Fibroblast of lung (primary cell): Measurements from ENCODE around the gene RPS8.

Experiments
- CTCF ChIP-seq, 2 donors: IDR thresholded peaks in 1 of 2; conservative IDR thresholded peaks in 1 of 2; 1 replicate in 1 of 2; 2 replicates in 1 of 2; pipeline ENCODE4 v1.5.1; 2011 to 2012; ENCODE audit warnings: low read length in 2 of 2, control low read depth in 1 of 2, inconsistent platforms in 1 of 2, low read depth in 1 of 2, mild to moderate bottlenecking in 1 of 2
- EZH2 ChIP-seq: IDR thresholded peaks from 2 replicates; pipeline ENCODE4 v1.5.1; 2012; ENCODE audit warnings: low read length, control low read depth, mild to moderate bottlenecking; ENCODE audit errors: missing control alignments

- TF ChIP-seq CTCF (conservative IDR thresholded peaks at IDR 0.05 in 1 of 2, IDR thresholded peaks at IDR 0.05 in 1 of 2; ENCODE audit: low read depth in 1 of 2, low read length in 2 of 2) (peak; percentile 78 to 86), EZH2 (no peak)
Observed at GRCh38 chr1:44799770-44800584, 24.6 kb downstream of the RPS8 start, which contains the start of gene PLK3.
